Activated naive CD4-positive, alpha-beta T cell treated with anti-CD3 and anti-CD28 coated beads, Interleukin-2, amount 50 U/mL, for 16 hours (primary cell): Measurements from ENCODE around the gene KDSR.
"Not testable (repeated sequence)": the region's sequence is repeated elsewhere in the genome, so short reads cannot be mapped to it uniquely, and the experiment has no call there.

Source experiments
- DNase-seq: peaks from one replicate; pipeline ENCODE4 v3.0.0-alpha.2; 2020

KDSR gene

GRCh38 chr18:63363951-63364350 lies 3.1 kb downstream of the KDSR start:
- no peak for DNase-seq

DNA sequence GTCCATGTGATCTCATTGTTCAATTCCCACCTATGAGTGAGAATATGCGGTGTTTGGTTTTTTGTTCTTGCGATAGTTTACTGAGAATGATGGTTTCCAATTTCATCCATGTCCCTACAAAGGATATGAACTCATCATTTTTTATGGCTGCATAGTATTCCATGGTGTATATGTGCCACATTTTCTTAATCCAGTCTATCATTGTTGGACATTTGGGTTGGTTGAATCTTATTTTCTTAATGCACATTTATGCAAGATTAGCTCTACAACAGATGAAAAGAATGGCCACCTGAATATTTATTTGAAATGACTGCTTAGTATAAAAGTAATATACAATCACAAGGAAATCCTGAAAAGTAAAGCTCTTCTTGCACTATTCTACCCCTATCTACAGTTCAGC lies 3.6 kb downstream of the KDSR start:
- not testable (repeated sequence) for DNase-seq

GRCh38 chr18:63356272-63356896 lies 10.6 kb downstream of the KDSR start:
- no peak for DNase-seq

GRCh38 chr18:63350230-63350629 lies 16.8 kb downstream of the KDSR start:
- DNase-seq: no peak

DNA sequence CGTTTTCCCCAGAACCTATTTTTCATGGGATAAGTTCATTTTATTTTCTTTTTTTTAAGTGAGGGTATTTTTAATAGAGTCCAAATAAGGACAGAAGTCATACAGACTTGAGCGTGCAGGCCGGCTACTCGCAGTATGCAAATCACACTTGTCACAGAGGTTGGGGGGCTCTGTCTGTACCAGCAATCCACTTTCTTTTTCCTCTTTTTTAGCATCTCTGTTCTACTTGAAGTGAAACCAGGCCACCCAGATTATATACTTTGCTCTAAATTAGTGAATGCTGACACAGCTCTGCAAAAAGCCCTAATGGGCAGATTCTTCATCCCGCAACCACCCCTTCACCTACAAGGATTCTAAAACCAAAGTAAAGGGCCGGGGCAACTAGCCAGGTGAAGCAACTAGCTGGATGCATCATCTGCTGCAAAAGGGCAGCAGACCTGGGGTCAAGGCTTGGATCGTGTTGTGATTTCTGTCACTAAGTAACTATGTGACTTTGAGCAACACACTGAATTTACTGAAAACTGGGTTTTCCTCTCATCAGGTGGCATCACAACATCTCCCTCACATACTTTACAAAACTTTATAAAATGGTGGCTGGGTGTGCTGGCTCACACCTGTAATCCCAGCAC lies 18.4 kb downstream of the KDSR start:
- DNase-seq: no peak

DNA sequence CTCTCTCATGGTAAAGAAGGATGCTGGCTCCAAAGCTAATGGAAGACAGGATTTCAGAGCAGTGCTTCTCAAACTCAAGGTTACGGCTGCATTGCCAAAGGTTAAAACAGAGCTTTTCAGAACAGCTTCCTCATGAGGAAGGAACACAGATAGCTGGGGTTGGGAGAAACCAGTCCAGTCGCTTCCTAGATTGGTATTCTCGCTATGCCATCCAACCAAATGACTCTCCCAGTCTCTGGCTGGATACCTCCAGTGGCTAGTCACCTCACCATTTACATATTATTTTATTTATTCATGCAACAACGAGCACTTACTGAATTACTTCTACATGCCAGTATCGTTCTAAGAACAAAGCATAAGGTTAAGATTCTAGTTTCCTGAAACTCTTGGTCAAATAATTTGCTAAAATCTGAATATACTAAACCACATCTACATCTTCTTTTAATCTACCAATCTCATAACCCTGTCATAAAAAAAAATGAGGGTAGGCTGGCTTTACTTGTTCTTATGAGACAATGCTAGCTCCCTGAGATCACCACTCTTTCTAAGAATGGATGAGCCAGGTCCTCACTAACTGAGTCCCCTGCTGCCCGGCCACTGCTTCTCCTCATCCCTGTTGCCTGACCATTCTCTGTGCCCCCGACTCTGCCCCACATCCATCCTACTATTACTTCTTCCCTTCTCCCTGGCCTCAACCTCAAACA lies 20.4 kb downstream of the KDSR start:
- no peak for DNase-seq

- no peak for DNase-seq
These were observed 21.0 kb downstream of the KDSR start for GRCh38 chr18:63346031-63346430.

DNA sequence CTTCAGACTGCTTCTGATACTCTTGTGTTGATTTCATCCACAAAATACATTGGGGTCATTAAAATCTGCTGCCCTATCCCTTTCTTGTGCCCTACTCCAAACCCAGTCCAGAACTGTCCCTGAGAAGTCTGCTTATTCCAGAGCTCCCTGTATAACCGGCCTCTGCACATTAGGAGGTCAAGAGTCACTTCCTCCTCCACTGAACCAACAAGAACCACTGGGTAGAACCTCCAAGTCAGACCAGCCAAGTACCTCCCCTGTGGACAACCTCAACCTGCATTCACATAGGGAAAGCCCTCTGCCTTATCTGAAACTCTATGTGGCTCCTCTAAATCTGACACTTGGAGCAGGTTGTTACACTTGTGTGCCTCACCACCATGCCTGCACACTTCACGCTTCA lies 22.1 kb downstream of the KDSR start:
- DNase-seq: no peak

GRCh38 chr18:63344263-63344662 lies 22.7 kb downstream of the KDSR start:
- no peak for DNase-seq

GRCh38 chr18:63342206-63342605 lies 24.8 kb downstream of the KDSR start:
- DNase-seq: peak; percentile 23

DNA sequence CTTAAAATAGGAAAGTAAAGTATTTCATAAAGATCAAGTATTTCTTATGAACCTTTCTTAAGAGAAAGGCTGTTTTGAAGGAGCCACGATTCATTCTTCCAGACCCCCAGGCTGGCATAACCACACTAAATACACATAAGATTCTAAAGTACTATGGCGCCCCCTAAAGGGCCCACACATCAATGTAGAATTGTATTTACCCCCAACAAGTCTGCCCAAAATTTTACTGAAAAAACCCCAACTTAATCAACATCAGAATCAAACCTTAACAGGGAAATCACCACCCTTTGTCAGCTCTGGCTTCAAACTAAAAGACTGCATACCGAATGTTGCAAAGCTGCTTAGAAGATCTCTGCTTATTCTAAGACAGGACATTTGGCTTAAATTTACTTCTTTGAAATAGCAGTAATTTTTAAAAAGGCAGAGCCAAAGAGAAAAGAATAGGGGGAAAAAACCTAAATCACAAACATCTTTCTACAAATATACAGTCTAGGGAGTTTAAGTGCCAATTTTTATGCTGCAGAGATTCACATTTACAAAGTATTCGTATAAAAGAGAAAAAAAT lies 27.0 kb downstream of the KDSR start:
- DNase-seq: peak; percentile 40

DNA sequence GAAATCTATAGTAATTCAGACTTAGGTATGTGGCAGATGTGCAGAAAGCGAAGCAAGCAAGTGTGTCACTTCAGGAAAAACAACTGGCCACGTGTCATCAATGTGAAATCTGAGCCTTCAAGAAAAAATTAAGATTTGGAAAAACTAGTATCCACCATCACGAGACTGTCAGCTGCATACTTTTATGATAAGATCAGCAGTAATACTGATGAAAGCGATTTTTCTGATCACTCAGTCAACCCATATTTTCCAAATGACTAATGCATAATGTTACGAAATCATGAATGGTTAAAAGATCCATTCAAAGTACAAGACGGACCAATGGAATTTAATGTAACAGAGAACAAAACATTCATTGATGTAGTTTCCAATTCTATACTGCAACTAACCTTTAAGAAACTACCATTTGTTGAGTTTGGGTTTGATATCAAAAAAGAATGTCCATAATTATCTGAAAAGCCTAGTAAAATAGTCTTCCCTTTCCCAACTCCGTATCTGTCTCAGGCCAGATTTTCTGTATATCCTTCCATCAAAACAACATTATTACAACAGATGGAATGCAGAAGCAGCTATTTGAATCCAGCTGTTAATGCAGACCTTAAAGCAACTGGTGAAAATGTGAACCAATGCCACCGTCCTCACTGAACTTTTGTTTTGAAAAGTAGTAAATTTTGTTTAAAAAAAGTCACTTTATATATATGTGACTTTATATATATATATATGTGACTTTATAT lies 30.5 kb downstream of the KDSR start:
- DNase-seq: no peak

- DNase-seq: no peak
These were observed 35.9 kb downstream of the KDSR start for GRCh38 chr18:63331105-63331504.

- DNase-seq: no peak
These were observed 37.4 kb downstream of the KDSR start for GRCh38 chr18:63329431-63330145.

DNA sequence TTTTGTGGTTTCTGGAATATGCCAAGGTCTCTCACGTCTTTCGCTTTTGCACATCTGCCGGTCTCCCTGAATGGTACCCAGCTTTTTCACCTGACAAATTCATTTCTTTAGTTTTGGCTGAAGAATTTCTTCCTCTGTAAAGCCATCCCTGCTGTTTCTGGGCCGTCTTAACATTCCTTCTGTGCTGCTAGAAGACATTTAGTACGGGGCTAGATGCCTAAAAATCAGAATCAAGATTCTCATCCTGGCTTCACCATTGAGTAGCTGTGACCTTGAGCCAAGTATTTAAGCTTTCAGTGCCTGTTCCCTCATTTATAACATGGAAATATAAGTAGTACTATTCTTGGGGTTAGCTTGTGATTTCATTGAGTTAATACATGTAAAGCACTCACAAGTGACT lies 41.0 kb downstream of the KDSR start:
- no peak for DNase-seq

DNA sequence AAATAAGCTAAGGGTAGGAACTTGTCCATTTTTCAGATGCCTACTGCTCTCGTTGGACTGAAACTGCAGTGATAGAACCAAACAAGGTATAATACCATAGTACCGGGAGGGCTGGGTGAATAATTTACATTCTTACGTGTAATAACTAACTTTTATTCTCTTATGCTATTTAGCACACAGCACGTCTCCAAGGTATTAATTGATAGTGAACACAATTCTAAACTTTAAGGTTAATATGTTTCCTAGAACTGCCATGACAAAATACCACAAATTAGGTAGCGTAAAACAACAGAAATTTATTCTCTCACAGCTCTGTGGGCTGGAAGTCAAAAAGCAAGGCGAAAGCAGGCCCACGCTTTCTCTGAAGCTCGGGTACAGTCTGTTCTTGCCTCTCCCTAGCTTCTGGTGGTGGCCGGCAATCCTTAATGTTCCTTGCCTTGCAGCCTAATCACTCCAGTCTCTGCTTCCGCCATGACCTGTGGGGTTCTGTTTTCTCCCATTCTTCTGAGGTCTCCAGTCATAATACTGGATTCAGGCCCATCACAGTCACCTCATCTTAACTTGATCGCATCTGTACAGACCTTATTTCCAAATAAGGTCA lies 41.8 kb downstream of the KDSR start:
- DNase-seq: no peak

DNA sequence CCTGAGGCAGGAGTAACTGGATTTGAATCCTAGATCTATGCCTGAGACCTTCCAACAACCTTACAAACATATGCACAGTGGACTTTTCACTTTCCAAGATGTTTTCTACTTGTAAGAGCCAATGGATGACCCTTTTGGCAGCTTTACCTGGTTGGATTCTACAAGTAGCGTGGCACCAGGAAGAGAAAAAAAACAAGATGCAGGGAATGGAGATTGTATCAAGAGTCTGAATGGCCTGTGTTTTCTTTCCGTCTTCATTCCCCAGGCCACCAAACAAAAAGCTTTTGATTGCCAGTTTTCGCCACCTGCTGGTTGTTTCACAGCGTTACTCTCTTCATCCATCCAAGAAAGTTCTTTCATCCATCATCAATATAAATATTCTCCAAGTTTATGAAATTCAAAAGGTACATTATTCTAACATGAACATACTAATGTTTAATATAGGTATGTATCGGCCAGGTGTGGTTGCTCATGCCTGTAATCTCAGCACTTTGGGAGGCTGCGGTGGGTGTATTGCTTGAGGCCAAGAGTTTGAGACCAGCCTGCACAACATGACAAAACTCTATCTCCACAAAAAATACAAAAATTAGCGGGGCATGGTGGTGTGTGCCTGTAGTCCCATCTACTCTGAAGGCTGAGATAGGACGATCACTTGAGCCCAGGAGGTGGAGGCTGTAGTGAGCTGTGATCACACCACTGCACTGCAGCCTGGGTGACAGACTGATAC lies 43.9 kb downstream of the KDSR start:
- DNase-seq: peak; percentile 46

DNA sequence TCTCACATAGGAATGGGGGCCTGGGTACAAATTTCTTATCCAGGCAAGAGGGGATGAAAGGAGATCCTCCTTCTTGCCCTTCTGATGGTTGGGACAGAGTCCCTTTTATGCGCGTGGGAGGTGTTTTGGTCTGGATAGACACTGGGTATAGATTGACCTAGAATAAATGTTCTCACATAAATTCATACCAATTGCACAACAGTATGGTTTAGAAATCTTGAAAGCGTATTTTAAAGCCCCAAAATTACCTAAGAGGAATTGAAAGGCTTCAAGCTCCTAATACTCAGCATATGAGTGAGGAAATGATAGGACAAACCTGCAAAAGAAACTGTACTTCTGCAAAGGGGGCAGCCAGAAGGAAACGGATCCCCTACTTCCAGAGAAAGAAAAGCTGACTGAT lies 44.8 kb downstream of the KDSR start:
- DNase-seq: no peak

GRCh38 chr18:63321291-63321690 lies 45.7 kb downstream of the KDSR start:
- no peak for DNase-seq

- DNase-seq: no peak
These were observed 46.1 kb downstream of the KDSR start for GRCh38 chr18:63320975-63321265.

DNA sequence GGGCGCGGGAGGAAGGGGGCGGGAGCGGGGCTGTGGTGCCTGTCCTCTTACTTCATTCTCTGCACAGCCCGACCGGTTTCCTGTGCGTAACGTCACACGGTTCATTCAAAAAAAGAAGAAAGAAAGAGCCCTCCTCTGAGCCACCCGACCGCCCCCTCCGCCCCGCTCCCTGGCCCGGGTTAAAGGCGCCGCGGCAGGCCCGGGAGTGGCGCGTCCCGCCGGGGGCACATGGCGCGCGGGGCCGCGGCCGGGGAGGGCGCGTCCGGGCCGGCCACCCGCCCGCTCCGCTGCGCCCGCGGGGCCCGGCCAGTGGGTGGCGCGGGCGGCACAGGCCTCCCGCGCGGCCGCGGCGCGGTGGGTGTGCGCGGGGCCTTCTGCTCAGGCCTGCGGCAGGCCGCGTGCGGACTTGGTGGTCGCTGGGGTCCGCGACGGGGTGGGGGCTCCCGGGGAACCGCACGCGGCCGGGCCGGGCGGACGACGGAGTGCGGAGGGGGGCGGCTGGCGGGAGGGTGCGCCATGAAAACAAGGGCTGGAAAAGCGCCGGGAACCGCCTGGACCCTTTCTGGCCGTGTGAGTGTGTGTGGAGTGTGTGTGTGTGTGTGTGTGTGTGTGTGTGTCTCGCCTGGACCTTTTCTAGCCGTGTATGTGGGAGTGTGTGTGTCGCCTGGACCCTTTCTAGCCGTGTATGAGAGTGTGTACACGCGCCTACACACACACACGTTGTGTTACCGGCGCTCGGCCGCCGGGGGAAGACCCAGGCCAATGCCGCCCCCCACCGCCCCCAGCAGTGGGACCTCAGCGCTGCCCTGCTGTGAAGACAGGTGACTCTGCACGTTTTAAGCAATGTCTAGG lies 46.7 kb downstream of the KDSR start:
- peak; percentile 88 for DNase-seq
